HEK293T (cell line): Measurements from ENCODE around the gene SF3A2.

Experiments used
- ARNT ChIP-seq: fragments of 450-650 bp; IDR thresholded peaks from 2 replicates; pipeline ENCODE4 v1.6.1; 2017; ENCODE audit warnings: mild to moderate bottlenecking
- BHLHE40 ChIP-seq: fragments of 450-650 bp; IDR thresholded peaks from 2 replicates; pipeline ENCODE4 v1.6.1; 2016; ENCODE audit warnings: mild to moderate bottlenecking, moderate library complexity, borderline replicate concordance
- ELF4 ChIP-seq: fragments of 450-650 bp; IDR thresholded peaks from 2 replicates; pipeline ENCODE4 v1.6.1; 2017; ENCODE audit warnings: antibody characterized with exemption
- FOXA1 ChIP-seq: fragments of 450-650 bp; IDR thresholded peaks from 2 replicates; pipeline ENCODE4 v1.6.1; 2016; ENCODE audit warnings: mild to moderate bottlenecking
- FOXK2 ChIP-seq: fragments of 450-650 bp; IDR thresholded peaks from 2 replicates; pipeline ENCODE4 v1.6.1; 2016; ENCODE audit warnings: mild to moderate bottlenecking
- FOXM1 ChIP-seq: fragments of 450-650 bp; IDR thresholded peaks from 2 replicates; pipeline ENCODE4 v1.6.1; 2017; ENCODE audit warnings: mild to moderate bottlenecking, borderline replicate concordance
- HDGF ChIP-seq: fragments of 450-650 bp; IDR thresholded peaks from 2 replicates; pipeline ENCODE4 v1.6.1; 2017; ENCODE audit warnings: antibody characterized with exemption, borderline replicate concordance
- NFRKB ChIP-seq: fragments of 450-650 bp; IDR thresholded peaks from 2 replicates; pipeline ENCODE4 v1.6.1; 2016; ENCODE audit warnings: mild to moderate bottlenecking, moderate library complexity
- SP1 ChIP-seq: fragments of 450-650 bp; IDR thresholded peaks from 2 replicates; pipeline ENCODE4 v1.6.1; 2017
- SUZ12 ChIP-seq: fragments of 450-650 bp; IDR thresholded peaks from 2 replicates; pipeline ENCODE4 v1.6.1; 2016; ENCODE audit warnings: mild to moderate bottlenecking
- TARDBP ChIP-seq: fragments of 450-650 bp; IDR thresholded peaks from 2 replicates; pipeline ENCODE4 v1.6.1; 2016
- ZNF384 ChIP-seq: fragments of 450-650 bp; IDR thresholded peaks from 2 replicates; pipeline ENCODE4 v1.6.1; 2016
- TF ChIP-seq, protein P1 (sequence below): fragments of 450-650 bp; IDR thresholded peaks from 2 replicates; pipeline ENCODE4 v1.6.1; 2016

DNA sequence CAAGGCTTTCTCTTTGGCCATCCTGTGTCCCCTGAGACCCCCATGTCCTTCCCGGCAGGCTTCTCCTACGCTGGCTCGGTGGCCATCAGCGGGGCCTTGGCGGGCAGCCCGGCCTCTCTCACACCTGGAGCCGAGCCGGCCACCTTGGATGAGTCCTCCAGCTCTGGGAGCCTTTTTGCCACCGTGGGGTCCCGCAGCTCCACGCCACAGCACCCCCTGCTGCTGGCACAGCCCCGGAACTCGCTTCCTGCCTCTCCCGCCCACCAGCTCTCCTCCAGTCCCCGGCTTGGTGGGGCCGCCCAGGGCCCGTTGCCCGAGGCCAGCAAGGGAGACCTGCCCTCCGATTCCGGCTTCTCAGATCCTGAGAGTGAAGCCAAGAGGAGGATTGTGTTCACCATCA, 14.7 kb upstream of the SF3A2 start:
- TF ChIP-seq BHLHE40 = no peak
- no peak for TF ChIP-seq SUZ12
- TF ChIP-seq SP1 = no peak
- no peak for TF ChIP-seq TARDBP
- no peak for TF ChIP-seq NFRKB
- TF ChIP-seq, protein P1, sequence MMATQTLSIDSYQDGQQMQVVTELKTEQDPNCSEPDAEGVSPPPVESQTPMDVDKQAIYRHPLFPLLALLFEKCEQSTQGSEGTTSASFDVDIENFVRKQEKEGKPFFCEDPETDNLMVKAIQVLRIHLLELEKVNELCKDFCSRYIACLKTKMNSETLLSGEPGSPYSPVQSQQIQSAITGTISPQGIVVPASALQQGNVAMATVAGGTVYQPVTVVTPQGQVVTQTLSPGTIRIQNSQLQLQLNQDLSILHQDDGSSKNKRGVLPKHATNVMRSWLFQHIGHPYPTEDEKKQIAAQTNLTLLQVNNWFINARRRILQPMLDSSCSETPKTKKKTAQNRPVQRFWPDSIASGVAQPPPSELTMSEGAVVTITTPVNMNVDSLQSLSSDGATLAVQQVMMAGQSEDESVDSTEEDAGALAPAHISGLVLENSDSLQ = no peak
- TF ChIP-seq ARNT = no peak
- TF ChIP-seq ZNF384 = no peak
- TF ChIP-seq FOXK2 = no peak
- TF ChIP-seq FOXM1 = no peak
- no peak for TF ChIP-seq ELF4
- TF ChIP-seq FOXA1 = no peak
- TF ChIP-seq HDGF = no peak
